Measurements from ENCODE around the gene RPS27L.
"Not testable (repeated sequence)": the region's sequence is repeated elsewhere in the genome, so short reads cannot be mapped to it uniquely, and the experiment has no call there.

The RPS27L gene

DNA sequence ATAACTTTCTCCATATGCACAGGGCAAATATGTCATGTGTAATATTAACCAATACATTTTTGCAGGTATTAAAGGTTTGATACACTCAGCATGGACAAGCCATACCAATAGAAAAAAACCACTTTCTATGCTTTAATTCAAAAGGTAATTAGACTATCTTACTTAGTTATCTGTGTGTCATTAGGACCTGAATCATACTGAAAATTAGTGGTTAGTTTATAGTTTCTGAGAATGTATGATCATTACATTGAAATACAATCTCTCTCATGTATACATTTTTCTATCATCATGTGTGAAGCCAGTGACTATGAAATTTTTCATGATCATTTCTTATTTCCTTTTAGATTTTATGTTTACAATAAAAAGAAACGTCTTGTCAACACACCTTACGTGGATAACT is 16.3 kb downstream of the RPS27L start:
- no peak for DNase-seq (ENCODE audit: low read depth in 2 of 3, low spot score in 1 of 3)

GRCh38 chr15:63136742-63137141 is 20.5 kb downstream of the RPS27L start:
- no peak for DNase-seq (ENCODE audit: low read depth in 2 of 3, low spot score in 1 of 3)

- DNase-seq (ENCODE audit: low read depth in 2 of 3, low spot score in 1 of 3), result no peak
Observed at GRCh38 chr15:63135804-63136203, 21.5 kb downstream of the RPS27L start.

GRCh38 chr15:63135281-63135680 is 22.0 kb downstream of the RPS27L start:
- no peak for DNase-seq (ENCODE audit: low read depth in 2 of 3, low spot score in 1 of 3)

- DNase-seq (ENCODE audit: low read depth in 2 of 3, low spot score in 1 of 3), result no peak
Observed at GRCh38 chr15:63134245-63134985, 22.9 kb downstream of the RPS27L start.

GRCh38 chr15:63133786-63134185 is 23.5 kb downstream of the RPS27L start:
- DNase-seq (ENCODE audit: low read depth in 2 of 3, low spot score in 1 of 3), result no peak

DNA sequence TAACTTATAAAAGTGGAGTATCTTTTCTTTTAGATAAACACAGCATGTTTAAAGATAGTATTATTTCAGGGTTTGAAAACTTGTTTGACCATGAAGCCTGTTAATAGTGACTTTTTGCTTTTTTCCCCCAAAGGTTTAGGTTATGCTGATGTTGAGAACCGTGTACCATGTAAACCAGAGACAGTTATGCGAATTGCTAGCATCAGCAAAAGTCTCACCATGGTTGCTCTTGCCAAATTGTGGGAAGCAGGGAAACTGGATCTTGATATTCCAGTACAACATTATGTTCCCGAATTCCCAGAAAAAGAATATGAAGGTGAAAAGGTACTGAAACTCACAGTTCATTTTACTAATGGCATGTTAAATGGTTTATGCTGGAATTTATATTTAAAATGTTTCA is 30.6 kb downstream of the RPS27L start:
- DNase-seq (ENCODE audit: low read depth in 2 of 3, low spot score in 1 of 3), result no peak

GRCh38 chr15:63124506-63124905 is 32.8 kb downstream of the RPS27L start:
- no peak for DNase-seq (ENCODE audit: low read depth in 2 of 3, low spot score in 1 of 3)

- peak; percentile 19 to 95 (median 69) for DNase-seq (ENCODE audit: low read depth in 2 of 3, low spot score in 1 of 3)
Observed at GRCh38 chr15:63122002-63122875, 35.0 kb downstream of the RPS27L start.

- DNase-seq (ENCODE audit: low read depth in 2 of 3, low spot score in 1 of 3), result peak; percentile 70 to 77 (median 72)
Observed at GRCh38 chr15:63121382-63122001, 35.8 kb downstream of the RPS27L start, which contains the start of gene LACTB. Gene LACTB (plus strand): TSS chr15:63121861. CDS start chr15:63121872, 11 bp downstream.

- DNase-seq (ENCODE audit: low read depth in 2 of 3, low spot score in 1 of 3), result no peak
Observed at GRCh38 chr15:63118854-63119253, 38.4 kb downstream of the RPS27L start.

DNA sequence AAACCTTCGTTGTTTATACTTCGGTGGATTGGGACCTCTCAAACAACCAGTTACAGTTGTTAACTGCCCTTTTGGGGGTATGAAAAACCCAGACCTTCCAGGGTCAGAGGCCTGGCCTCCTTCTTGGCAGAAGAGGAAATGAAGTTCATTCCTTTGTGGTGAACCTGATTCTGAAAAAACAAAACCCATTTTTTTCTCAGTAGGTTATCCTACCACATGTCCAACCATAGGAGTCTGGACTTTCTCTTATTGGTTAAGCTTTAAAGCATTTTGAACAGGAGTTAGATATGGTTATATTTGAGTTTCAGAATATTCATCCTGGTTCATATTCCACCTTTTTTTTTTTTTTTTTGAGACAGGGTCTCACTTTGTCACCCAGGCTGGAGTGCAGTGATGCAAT is 42.8 kb downstream of the RPS27L start:
- DNase-seq (ENCODE audit: low read depth in 2 of 3, low spot score in 1 of 3), result no peak

- no peak for DNase-seq (ENCODE audit: low read depth in 2 of 3, low spot score in 1 of 3)
Observed at GRCh38 chr15:63112871-63113270, 44.4 kb downstream of the RPS27L start.

DNA sequence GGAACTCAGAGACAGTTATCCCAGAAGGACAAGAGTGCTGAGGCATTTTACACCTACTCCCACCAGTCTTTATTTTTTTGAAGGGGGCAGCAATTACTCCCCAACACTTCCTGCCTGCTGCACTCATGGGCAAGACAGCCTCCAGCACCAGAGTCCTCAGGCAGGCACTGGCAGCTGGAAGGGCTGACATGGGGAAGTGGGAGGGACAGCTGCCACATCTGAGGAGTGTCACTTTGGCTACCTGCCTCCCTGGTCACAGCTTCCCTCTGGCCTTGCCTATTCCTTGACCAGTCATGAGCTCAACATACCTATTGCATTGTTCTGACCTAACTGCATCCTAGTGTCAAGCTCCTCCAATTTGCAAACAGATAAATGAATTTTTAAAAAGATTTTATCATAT is 45.8 kb downstream of the RPS27L start:
- no peak for DNase-seq (ENCODE audit: low read depth in 2 of 3, low spot score in 1 of 3)

- DNase-seq (ENCODE audit: low read depth in 2 of 3, low spot score in 1 of 3), result no peak
Observed at GRCh38 chr15:63110428-63111026, 46.8 kb downstream of the RPS27L start.

DNA sequence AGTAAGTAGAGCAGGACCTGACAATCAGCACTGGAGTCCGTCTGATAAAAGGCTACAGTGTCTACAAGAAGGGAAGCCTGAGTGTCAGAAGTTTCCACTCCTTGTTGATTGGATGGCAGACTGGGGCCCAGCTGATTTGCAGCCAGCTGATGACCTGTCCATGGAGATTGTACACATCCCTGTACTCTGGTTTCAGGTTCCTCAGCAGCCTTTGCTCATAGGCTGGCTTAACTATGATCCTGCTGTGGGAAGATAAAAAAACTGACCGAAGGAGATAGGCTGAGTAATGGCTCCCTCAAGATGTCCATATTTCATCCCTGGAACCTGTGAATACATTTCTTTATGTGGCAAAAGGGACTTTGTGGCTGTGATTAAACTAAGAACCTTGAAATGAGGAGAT is 47.4 kb downstream of the RPS27L start:
- no peak for DNase-seq (ENCODE audit: low read depth in 2 of 3, low spot score in 1 of 3)

DNA sequence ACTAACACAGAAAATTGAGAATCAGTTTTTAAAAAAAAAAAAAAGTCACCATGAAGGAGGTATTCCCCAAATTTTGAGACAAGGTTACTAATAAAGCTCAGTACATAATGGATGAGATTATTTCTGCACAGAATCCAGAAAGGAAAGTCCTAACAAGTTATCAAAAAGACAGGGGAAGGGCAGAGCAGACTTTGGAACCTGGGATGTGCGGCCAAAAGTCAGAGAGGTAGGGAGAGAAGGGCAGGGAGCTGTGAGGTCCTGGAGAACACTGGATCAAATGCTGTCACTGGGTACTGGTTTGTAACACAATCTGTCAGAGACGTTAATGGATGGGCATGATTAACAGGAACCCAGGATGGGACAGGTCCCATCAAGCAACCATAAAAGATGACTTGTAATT is 47.8 kb downstream of the RPS27L start:
- DNase-seq (ENCODE audit: low read depth in 2 of 3, low spot score in 1 of 3), result no peak

DNA sequence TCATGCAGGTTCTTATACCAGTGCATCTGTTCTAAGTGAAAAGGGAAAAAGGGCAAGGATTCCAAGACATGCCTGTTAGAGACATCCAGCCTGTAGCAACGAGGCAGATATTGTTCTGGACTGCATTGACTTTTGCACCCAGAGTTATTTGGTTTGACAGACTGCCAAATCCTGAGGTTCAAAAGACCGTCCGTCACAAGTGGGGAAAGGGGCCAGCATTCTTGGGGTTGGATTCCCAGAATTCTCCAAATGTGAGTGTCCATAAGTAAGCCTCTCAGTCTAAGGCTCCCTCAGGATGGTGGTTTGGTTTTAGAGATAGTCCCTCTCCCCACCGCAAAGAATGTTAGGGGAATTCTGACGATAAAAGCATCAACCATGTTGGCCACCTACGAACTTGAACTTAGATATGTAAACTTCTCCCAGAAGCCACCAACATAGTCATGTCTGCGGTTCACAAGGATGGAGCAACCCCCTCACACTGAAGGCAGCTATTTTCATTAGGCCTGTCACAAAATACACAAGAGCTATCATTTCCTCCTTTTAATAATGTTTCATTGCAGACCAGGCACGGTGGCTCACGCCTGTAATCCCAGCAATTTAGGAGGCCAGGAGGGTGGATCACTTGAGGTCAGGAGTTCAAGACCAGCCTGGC is 49.3 kb downstream of the RPS27L start:
- no peak for DNase-seq (ENCODE audit: low read depth in 2 of 3, low spot score in 1 of 3)

DNA sequence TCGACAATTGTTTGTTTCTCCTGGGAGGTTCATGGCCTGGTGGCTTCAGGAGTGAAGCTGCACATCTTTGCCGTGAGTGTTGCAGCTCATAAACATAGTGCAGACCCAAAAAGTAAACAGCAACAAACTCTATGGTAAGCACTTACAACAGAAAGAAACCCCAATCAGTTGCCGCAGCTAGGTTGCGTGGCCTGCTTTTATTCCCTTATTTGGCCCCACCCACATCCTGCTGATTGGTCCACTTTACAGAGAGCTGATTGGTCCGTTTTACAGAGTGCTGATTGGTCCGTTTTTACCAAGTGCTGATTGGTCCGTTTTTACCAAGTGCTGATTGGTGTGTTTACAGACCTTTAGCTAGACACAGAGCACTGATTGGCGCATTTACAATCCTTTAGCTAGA is 51.9 kb downstream of the RPS27L start:
- not testable (repeated sequence) for DNase-seq (ENCODE audit: low read depth in 2 of 3, low spot score in 1 of 3)

- no peak for DNase-seq (ENCODE audit: low read depth in 2 of 3, low spot score in 1 of 3)
Observed at GRCh38 chr15:63104727-63105126, 52.5 kb downstream of the RPS27L start.

- no peak for DNase-seq (ENCODE audit: low read depth in 2 of 3, low spot score in 1 of 3)
Observed at GRCh38 chr15:63103416-63103815, 53.9 kb downstream of the RPS27L start.

All from stimulated activated CD4-positive, alpha-beta T cell treated with anti-CD3 and anti-CD28 coated beads, Interleukin-12 subunit alpha, Interleukin-12 subunit beta, amount 100 ng/mL, for 48 hours (primary cell).